Muscle of back (tissue), 13 donors: ENCODE measurements around the gene SPTBN5. TPM values are rescaled to one million over a fixed set of nuclear protein-coding genes. Genes with fewer than 3 reads are reported as not detected.

Experiments used
- DNase-seq, 3 donors: peaks; one replicate each; pipeline versions ENCODE4 v3.0.0 to v3.0.0-alpha.2; 2013
- long read RNA-seq, 9 donors: transcript quantifications; one replicate each; lab custom pipeline, GENCODE V29; 2026
- polyA plus RNA-seq, 10 donors: library from polyadenylated mRNA; unstranded; fragments of 120-200 nt; gene quantifications; one replicate each; pipeline ENCODE4 v1.2.1, GENCODE V29; 2013; ENCODE audit not compliant: insufficient read length in 10 of 10

Gene SPTBN5
- 1 to 10 TPM; 2.2 to 5.9 (median 3.1) TPM for polyA plus RNA-seq
- long read RNA-seq, donor 1, result 0 reads
- long read RNA-seq, donor 2, partial matches to known transcripts, result 0 of 1 reads
- long read RNA-seq, donor 2, other reads (novel, unspliced or antisense), result 0 of 1 reads
- long read RNA-seq, donor 3, result 0 reads
- long read RNA-seq, donor 4, result 0 reads
- long read RNA-seq, donor 5, result 0 reads
- long read RNA-seq, donor 6, result 0 reads
- long read RNA-seq, donor 7, result 0 reads
- long read RNA-seq, donor 8, result 0 reads
- long read RNA-seq, donor 9, result 0 reads

DNA sequence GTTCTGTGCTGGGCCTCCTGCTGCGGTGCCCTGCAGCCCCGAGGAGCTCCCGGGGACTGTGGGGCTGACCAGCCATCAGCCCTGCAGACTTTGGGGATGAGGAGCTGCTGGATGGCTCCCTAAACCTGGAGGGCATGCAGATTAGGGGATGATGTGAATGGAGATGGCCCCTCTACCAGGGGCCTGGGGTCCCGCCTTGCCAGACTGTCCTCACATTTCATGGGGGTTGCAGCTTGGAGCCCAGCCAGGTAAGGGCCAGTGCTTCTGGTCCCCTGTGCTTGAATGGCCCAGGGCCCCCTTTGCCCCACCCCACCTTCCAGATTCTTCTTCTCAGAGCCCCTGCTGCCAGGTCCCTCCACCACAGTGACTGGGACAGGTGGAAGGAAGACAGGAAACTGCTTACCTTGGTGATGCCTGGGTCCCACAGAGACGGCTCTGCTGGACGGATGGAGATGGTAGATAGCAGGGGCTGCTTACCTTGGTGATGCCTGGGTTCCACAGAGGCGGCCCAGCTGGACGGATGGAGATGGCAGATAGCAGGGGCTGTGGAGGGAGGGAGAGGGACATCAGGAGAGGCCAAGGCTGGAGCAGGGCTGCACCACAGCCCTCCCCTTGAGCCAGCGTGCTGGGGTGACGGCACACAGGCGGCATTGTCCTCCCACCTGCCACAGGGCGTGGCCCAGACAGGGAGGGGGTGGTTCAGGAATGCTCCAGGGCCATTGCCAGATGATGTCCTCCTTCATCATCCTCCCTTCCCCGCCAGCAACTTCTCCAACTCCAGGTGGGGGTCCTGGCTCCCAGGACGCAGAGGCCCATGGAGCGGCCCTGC is at the start of gene SPTBN5:
Gene SPTBN5 (minus strand): TSS at position 632 of the 829 bp plus-strand sequence. CDS start 556 bp downstream, at position 76.
- no peak for DNase-seq

DNA sequence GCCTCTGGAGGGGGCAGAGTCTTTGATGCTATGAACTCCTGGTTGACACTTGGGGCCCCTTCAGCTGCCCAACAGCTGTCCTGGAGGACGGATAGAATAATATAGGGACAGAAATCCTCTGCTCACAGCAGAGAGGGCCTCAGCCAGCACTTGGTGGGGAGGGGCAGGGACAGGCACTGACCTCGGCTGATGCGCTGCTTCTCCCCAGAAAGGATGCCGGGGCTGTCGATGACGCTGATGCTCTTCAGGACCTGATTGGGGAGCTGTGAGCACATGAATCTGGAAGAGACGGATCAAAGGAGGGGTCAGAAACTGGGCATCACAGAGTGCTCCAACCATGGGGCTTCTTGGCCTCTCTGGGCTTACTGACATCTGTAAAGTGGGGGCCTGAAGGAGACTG is 49.0 kb upstream of the SPTBN5 start:
- no peak for DNase-seq

DNA sequence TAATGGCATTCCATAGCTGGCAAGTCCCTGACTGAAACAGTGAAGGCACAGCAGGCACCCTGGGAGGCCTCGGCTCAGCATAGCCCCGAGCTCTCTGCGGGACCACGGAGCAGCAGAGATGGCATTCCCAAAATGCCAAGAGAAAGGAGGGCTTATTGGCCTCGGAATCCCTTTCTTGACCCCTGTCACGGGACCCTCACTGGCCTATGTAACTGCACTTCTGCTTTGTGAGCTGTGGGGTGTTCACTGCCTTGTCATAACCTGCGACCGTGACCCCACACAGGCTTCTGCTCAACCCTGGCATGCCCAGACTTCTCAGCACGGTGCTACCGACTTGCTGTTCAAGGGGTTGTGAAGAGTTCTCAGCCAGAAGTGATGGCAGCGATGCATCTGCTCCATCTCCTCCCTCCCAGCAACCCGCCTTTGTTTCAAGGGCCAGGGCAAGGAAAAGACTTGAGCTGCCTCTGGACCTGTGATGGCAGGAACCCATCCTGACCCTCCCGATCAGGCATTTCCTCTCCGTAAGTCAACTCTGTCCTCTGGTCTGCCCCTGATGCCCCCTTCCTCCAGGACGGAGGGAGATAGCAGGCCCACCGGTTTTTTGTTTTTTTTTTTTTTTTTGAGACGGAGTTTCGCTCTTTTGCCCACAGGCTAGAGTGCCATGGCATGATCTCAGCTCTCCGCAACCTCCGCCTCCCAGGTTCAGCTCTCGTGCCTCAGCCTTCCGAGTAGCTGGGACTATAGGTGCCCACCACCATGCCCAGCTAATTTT is 48.0 kb upstream of the SPTBN5 start:
- no peak for DNase-seq

DNA sequence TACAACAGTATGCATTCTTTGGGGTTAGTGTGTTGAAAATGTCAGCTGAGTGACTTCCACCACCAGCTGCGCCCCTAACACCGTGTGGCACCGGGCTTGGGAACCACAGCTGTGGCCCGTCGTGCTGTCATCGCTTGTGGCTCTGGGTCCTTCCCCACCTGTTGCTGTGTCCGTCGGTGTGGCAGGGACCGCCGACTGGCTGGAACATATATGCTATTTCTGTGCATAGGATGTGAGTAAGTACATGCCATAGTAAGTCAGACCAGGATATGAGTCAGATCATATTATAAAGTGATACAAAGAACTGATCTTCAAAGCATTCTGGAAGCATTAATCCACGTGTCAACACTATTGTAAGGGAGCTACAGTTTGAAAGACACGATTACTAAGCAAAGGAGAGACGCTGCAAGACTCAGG is 46.6 kb upstream of the SPTBN5 start:
- DNase-seq, result peak in 2 of 3 donors; percentile 64 to 80

DNA sequence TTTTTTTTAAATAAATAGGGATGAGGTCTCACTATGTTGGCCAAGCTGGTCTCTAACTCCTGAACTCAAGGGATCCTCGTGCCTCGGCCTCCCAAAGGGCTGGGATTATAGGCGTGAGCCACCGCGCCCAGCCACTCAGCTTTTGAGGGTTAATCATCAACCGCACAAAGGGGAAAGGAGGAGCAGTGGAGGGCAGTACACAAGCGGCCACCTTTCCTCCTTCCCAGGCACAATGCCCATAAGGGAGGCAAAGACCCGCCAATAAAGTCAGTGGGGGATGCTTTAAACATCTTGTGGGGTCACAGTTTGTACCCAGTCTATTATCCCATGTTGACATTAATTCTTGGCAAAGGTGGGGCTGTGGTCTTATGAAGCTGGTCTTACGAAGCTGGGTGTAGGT is 46.1 kb upstream of the SPTBN5 start:
- no peak for DNase-seq

DNA sequence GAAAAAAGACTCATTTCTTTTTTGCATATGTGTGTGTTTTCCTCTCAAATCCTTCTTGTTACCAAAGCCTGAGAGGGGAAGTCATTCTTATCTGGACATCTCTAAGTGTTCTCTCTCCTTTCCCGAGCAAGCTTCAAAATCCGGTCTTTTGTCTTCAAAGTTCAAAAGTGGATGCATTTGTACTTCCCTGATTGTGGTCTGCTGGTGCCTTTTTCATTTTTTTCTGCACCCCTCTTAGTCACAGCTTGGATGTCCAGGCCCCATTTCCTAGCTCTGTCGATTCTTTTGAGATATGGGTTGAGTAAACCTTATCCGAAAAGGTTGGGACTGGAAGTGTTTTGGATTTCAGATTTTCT is 43.7 kb upstream of the SPTBN5 start:
- DNase-seq, result no peak

DNA sequence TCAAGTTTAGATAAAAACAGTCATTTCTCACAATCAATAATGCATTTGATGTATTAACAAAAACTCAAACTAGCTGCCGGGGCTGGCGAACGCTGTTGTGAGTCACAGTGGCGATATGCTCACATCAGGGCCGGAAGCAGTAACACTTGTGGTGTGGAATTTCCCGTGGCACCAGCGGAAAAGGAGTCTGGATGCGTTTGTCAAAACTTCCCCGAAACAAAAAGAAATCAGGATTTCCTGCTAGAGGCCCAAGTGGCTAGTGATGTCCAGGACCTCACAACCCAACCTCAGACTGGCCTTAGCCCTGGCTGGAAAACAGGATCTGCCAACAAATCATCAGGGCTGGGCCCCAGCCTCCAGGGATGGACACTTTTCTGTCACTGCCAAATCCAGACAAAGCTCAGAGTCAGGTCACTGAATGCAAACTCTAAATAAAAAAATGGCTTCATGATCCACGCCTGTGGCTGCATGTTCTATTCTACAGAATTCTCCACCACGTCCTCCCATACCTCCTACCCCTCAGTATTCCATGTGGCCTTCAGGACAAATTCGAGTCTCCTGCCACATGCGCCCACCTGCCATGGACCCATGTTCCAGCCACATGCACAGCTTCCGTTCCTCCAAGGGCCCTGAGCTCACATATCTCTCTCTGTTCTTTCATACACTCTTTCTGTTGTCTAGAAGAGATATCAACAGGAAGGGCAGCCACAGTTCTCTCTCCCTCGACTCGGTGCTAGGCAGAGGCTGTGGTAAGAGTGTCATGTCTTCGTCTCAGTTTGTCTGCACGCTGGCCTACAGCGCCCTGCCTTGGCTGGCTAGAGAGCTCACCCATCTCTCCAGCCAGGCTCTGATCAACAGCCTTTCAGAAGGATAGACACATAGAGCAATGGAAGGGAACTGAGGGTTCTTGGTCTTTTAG is 43.1 kb upstream of the SPTBN5 start:
- DNase-seq, result peak in 1 of 3 donors; percentile 42

DNA sequence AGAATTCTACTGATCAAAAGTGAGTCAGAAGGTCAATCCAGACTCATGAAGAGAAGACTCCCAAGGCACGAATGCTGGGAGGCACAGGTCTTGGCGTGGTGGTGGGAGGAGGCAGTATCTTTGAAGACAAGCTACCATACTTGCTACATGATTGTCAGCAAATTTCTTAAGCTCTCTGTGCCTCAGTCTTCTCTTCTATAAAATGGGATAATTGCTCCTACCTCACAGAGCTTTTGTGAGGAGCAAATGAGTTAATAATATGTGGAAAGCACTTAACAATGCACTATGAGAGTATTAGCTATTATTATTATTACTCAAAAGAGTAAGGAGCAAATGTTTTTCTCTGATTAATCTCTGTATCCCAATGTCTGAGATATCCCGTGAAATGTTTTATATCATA is 42.3 kb upstream of the SPTBN5 start:
- DNase-seq, result no peak

DNA sequence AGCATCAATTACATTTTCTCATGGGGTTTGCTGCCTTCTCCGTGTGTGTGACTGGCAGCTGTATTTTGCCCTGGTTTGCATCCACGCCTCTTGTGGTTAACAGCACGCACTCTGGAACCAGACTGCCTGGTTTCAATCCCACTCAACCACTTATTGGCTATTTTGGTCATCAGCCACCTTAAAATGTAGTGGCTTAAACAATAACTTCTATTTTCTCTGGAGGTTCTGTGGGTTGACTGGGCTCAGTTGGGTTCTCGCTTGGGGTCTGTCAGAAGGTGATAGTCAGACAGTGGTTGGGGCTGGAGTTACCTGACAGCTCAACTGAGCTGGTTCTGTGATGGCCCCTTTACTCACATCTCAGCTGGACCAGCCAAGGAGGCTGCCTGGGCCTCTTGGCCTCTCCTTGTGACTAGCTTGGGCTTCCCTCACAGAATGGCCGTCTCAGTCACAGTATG is 41.7 kb upstream of the SPTBN5 start:
- no peak for DNase-seq

DNA sequence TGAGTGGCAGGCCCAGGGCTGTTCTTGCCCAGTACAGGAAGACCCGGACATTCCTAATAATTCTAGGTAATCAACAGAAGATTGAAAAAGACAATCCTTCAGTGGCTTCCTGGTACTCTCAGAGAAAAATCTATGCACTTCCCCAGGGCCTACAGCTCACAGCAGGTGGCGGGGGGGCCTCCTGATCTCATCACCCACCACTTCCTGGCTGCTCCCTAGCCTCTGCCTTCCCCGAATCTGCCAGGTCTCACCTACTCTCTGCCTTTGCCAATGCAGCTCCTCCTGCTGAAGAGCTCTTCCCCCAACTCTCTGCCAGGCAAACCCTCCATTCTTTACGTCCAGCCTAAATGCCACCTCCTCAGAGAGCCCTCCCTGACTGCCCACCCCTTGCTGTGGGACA is 41.0 kb upstream of the SPTBN5 start:
- no peak for DNase-seq

DNA sequence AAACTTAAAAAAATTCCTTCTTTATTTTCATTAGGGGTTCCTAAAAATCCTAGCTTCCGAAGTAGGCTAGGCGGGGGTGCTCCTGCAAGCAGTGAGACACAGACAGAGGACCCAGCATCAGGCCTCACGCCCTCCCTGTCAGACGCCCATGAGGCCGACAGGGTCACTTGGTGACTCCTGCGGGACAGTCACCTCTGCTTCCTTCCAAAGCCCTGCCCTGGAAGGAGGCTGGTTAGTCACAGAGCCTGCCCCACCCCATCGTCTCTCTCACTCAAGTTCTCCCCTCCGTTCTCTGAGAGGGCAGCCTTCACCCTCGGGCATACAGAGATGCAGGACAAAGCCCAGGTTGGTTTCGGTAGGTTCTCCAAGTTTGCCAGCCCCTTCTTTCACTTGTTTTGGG is 39.9 kb upstream of the SPTBN5 start:
- DNase-seq, result no peak

DNA sequence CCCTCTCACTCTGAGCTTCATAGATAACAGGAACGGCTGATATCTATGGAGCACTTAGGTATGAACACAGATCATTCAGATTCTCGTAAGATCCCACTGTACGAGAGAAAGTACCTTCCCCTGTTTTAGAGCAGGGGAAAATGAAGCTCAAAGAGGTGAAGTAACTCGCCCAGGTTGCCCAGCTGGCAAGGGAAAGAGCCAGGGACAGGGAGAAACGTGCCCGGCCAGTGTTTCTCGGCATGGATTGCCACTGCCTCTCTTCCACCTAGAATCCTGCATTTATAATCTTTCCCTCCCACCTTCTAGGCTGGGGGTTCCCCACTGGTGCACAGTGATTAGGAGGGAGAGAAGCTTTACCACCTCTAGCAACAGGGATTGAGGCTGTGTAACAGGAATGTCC is 39.5 kb upstream of the SPTBN5 start:
- DNase-seq, result no peak

DNA sequence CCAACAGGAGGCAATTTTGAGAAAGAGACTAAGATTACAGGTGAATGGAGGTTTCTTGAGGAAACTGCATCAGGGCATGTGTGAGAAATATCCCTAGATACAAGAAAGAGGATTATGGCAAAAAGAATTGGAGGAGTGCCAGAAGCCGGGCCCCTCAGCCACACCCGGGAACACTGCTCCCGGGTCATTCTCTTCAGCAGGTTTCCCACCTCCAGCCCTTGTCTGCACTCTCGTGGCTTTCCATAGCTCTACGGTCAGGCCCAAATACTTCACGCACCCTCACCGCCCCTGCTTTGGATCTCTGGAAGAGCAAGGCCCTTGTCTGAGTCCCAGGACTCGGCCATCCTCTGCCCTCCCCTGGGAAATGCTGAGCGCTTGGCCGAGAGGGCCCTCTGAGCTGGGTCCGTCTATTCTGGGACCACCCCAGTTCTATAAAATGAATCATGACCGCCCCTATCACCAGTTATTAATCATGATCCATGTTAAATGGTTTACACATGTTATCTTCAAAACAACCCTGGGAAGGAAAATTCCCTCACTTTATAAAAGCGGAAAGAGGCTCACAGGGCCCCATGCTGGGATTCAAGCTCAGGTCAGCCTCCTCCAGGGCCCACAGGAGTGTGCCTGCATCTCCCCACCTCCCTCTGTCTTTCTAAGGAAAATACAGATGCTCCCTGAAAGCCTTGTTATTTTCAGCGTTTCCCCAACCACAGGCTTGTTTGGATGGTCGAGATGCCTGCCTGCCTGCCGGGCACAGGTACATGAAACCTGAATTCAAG is 38.8 kb upstream of the SPTBN5 start:
- peak in 1 of 3 donors; percentile 41 for DNase-seq

DNA sequence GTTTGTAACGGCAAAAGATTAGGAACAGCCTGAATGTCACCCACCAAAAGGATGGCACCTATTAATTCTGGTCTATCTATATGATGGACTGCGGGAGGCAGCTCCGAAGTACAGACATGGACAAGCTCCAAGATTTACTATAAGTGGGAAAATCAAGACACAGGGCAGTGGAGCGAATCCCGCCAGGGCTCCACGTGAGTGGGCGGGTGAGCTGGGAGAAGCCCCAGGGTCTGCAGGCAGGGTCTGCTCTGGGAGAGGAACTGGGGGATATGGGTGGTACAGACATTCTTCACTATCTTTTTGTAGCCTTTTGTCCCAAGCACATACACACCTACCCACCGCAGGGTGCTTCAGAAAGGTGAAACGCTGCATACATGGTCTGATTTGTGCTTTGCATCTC is 38.2 kb upstream of the SPTBN5 start:
- DNase-seq, result no peak

DNA sequence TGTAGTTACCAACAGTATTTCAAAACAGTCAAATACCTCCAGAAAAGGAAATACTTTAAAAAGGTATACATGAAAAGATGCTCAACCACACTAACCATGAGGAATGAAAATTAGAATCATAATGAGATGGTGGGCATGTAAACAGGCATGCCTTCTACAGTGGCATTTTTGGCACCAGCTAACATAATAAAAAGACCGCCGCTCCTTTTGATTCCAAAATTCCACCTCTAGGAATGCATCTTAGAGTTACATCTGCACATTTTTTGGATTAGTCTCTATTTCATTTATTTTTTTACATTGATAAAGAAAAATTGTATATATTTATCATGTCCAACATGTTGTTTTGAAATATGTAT is 37.0 kb upstream of the SPTBN5 start:
- DNase-seq, result no peak

DNA sequence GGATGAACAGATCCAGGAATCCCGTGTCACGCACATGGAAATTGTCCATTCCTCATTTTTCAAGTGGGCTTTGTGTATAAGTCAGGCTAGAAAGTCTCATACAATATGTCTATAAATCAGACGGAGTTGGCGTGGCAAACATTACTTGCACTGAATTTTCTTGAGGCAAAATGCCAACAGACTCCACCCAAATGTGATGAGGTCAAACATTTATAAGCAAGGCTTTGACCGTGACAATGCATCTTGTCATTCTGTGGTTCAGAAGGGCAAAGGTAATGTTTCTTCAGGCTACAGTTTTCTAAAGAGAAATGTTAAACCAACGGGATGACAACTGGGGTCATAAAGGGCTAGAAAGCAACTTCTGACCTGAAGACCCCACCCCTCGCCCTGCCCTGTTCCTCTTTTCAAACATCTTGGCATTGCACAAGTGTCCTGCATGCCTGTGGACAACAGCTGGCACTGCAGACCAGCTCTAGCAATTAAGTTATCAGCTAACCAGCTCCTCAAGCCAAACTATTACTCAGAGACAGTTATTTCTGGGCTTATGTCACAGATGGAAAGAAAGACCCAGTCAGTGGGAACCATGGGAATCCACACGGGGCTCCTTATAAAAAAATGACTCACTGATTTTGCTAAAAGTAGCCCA is 36.5 kb upstream of the SPTBN5 start:
- peak; percentile 58 to 89 (median 64) for DNase-seq

DNA sequence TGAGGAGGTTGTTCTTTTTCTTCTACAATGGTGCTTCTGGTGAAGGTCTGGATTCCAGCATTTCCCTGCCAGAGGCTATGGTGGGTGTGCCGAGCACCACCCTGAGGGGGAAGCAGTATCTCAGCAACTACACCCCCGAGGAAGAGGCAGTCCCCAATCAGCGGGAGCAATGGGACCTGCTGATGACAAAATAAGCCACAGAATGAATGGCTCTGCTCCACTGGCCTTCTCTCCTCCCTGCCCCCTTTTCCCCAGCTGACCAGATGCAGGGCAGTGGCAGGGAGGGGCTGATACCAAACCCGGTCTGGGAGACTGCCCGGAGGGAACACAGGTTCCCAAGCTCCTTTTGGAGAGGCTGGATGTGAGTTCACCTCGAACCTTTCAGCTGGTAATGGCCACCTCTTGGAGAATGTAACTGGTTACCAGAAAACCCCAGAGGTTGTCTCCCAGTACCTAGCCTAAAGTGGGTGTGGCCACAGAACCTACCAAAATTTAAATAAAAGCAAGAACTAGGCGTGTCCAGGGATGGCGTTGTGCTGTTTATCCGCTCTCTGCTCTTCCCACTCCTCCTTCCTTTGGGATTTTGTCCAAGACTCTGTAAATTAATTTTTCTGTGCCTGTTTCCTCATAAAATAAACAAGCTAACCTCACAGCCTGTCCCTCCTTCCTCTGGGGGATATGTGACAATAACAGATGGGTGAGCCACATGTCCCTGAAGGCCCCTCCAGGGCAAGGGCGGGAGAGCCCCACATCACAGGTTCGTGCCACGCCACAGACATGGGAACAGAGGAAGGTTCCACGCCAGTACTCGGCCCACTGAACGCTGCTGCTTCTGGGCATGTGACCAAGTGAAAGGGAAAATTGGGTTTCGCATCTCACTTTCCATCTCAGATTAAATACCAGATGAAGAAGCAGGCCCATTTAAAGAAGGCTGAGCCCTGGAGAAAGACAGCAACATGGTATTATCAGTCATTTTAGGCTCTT is 35.1 kb upstream of the SPTBN5 start:
- no peak for DNase-seq

DNA sequence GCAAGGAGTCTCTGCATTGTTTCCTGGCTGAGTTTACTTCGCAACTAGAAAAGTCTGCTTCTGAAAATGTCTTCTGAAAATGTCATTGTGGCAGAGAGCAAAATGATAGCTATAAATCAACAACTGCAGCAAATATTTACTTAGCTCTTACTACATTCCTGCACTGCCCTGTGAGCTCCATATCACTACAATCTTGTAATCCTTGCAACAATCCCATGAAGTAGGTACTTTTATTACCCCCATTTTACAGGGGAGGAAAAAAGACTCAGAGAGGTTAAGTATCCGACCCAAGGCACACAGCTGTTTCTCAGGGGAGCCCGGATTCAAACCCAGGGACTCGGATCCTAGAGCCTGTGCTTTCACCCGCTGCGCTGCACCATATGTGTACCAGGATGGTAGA is 34.2 kb upstream of the SPTBN5 start:
- no peak for DNase-seq

DNA sequence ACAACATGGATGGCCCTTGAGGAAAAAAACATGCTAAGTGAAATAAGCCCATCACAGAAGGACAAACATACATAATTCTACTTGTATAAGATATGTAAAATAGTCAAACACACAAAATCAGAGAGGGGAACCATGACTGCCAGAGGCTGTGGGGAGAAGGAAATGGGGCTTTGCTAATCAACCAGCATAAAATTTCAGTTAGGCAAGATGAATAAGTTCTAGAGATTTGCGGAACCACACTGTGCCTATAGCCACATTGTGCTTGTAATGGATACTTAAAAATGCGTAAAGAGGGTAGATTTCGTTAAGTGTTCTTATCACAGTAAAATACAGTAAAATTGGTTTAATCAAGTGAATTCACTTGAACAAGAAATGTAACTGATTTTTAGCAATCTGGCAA is 33.7 kb upstream of the SPTBN5 start:
- no peak for DNase-seq
